Measurements from ENCODE around the gene HMSD.

The HMSD gene

DNA sequence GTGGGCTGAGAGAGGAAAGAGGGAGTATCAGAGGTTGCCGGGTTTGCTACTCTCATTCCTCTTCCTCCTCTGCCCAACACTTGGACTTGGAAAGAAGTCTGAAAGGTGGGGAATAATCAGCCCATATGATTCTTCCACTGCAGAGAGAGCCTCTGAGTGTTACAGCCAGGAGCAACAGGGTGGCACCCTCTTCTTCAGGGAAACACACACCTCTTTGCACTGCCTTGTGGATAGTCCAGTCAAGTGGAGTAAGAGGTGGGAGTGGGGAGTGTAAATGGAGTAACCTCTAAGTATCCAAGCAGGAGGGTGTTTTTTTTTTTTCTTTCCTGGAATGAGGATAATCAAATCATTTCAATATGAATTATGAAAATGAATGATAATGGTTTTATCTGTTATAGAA is 11.8 kb downstream of the HMSD start:
- no peak for DNase-seq

GRCh38 chr18:63961435-63961980 is 12.4 kb downstream of the HMSD start:
- no peak for DNase-seq

DNA sequence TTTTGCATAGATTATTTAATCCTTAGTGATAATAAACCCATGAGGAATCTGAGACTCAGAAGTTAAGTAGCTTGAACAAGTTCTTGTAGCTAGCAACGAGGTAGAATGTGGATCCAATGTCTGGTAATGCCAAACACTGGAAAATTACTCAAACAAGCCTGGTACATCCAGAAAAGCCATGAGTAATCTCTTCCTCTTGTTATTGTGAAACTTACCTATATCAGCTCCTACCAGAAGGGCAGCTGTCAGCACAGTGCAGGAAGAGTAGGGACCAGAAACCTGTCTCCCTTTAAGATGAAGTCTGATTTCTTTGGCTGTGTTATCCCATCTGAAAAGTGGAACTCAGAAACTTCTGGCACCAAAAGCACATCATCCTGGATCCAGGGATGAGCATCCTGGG is 13.0 kb downstream of the HMSD start:
- no peak for DNase-seq

GRCh38 chr18:63963615-63964256 is 14.6 kb downstream of the HMSD start:
- peak; percentile 63 for DNase-seq

- DNase-seq, result no peak
Measured at GRCh38 chr18:63964908-63965307, 15.8 kb downstream of the HMSD start.

DNA sequence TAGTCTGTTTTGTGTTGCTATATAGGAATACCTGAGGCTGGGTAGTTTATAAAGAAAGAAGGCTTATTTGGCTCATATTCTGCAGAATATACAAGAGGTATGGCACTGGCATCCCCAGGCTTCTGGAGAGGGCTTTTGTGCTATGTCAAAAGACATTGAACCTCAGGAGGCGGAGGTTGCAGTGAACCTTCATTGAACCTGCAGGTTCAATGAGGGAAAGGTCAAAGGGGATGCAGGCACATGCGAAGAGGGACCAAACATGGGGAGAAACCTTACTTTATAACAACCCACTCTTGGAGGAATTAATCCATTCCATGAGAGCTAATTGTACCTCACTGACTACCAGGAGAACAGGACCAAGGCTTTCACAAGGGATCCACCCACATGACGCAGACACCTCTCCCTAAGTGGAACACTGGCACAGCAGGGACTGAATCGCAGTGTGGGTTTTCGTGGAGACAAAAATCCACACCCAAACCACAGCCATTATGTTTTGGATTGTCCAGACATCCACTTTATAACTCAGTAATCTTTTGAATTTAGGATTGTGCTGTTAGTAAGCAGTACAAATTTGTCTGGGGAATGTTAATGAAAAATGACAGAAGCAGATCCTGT is 16.7 kb downstream of the HMSD start:
- DNase-seq, result no peak

GRCh38 chr18:63969942-63970808 is 21.1 kb downstream of the HMSD start, which contains the start of gene SERPINB8:
Gene SERPINB8, plus strand, starts transcription at chr18:63970081. Its CDS starts 8,228 bp downstream, at chr18:63978309.
- DNase-seq, result peak; percentile 99

DNA sequence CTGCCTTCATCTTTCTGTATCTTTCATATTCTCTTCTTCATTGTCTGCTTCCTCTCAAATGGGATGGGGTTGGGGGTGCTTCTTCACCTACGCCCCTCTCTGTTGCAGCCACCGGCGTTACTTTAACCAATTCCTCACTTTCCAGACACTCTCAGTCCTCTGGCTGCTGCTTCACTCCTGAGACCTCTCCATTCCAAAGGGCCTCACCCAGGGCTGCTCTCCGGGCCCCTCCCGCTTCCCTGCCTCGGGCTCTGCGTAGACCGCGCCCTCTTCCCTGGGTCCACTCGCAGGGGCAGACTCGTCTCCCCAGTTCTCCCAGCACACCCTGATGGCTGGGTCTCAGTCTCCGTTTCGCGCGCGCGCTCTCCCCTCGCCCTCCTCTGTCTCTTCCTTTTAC is 21.7 kb downstream of the HMSD start:
- peak; percentile 89 for DNase-seq

DNA sequence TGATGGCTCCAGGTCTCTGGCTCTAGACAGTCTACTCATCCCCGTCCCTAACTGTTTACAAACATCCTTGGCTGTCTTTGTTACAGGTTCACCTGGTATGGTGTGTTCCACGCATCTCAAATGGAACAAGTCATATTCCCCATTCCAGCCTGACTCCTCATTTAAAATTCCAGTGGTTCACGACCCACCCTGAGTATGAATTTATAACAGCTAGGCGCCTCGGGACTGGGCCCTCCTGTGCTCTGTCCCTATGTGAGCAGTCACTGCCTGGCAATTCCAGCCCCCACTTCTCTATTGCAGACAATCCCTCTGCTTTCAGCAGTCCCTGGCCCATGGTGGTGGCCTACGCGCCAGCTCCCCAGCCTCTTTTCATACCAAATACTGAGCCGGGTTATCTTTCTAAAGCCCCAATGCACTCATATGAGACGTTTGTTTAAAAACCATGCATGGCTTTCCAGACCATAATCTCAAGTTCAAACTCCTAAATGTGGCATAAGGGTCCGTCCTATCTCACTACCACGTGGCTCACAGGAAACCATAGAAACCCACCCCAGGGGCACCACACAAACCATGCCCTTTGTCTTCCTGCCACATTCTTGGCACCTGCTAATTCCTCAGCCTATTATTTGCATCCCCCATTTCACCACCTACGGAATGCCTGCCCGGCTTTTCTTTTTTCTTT is 22.4 kb downstream of the HMSD start:
- no peak for DNase-seq

DNA sequence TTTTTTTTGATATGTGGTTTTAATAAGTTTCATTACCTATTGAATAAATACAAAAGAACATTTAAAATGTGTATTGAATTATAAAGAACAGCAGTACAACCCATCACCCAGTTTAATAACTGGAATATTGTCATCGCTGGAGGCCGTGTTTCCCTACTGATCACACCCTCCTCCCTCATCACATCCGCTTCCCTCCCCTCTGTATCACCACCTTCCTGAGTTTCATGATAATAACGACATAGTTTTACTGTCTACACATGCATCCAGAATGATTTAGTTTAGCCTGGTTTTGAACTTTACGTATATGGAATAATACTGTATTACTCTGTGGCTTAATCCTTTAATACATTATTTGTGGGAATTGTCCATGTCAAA is 22.9 kb downstream of the HMSD start:
- no peak for DNase-seq

DNA sequence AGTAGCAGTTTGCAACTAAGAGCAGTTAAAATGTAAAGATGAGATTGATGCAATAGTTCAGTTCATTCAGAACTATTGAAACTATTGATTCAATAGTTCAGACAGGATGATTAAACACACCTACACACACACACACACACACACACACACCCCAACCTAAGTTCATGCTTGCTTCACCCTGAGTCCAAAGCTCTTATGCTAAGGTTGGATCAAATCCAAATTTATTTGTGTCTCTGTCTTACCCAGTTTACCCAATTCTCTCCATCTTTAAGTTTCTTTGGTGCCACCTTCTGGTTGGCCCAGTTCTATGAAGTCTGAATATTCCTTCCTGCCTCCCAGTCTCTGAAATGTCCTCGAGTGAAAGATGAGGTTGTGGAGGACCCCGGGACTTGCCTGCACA is 25.9 kb downstream of the HMSD start:
- no peak for DNase-seq

DNA sequence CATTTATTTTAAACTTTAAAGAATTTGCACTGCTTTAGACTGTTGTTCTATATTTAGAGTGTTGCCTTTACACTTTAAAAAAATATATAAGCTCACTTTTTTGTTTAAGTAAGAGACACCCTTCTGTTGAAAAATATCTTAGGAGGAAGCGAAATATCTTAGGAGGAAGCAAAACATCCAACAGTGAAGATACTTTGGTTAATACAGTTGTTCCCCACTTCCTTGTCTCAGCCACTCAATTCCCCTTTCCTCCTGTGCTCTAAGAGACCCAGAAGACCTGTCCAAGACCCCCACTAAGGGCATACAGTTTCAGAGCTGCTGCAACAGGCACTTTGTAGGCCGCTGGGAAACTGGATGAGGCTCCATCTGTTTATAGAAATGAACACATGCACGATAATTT is 26.5 kb downstream of the HMSD start:
- no peak for DNase-seq

DNA sequence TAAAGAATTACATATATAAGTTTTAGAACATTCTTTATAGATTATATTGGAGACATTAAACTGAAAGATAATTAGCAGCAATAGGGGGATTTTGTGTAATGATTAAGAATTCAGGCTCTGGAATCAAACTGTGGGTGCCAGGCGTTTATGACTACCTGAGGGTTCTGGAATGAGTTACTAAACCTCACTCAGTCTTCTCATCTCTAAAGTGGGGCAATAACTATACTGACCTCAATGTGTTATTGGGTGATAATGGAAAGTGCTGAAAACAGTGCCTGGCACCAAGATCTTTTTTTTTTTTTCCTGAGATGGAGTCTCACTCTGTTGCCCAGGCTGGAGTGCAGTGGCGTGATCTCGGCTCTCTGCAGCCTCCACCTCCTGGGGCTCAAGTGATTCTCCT is 27.9 kb downstream of the HMSD start:
- no peak for DNase-seq

GRCh38 chr18:63979409-63979920 is 30.4 kb downstream of the HMSD start:
- DNase-seq, result peak; percentile 81

GRCh38 chr18:63980027-63980426 is 30.9 kb downstream of the HMSD start:
- DNase-seq, result no peak

GRCh38 chr18:63980896-63981460 is 31.9 kb downstream of the HMSD start:
- DNase-seq, result no peak

DNA sequence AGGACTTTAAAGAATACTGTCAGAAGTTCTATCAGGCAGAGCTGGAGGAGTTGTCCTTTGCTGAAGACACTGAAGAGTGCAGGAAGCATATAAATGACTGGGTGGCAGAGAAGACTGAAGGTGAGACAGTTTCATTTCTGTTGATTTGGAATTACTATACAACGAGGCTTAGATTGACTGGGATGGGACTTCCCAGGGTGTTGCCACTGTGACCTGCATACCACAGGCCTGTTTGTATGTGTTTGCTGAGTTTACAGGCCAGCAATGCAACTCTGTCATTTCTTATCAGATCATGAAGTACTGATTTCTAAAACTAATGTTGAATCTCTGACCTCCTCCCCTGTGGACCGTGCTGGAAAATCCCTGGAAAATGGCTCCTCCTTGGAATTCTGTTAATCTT is 32.6 kb downstream of the HMSD start:
- DNase-seq, result no peak

GRCh38 chr18:63982361-63982760 is 33.3 kb downstream of the HMSD start:
- DNase-seq, result no peak

- no peak for DNase-seq
Measured at GRCh38 chr18:63986885-63987284, 37.8 kb downstream of the HMSD start.

DNA sequence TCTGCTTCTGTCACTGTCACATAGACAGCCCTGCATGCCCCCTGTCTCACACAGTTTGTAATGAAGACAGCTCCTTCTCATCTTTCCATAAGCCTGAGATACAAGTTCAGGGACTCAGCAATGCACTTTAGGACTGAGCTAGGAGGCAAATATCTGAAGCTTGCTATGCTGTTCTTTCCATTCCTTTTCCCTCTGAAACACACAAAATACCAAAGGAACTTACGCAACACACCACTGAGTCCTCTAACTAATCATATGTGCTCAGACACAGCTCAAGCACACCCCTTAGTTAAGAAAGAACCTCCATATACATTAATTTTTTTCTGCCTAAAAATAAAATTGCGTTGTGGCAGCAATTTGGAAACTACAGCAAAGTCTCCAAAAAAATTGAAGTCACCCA is 38.6 kb downstream of the HMSD start:
- DNase-seq, result no peak

DNA sequence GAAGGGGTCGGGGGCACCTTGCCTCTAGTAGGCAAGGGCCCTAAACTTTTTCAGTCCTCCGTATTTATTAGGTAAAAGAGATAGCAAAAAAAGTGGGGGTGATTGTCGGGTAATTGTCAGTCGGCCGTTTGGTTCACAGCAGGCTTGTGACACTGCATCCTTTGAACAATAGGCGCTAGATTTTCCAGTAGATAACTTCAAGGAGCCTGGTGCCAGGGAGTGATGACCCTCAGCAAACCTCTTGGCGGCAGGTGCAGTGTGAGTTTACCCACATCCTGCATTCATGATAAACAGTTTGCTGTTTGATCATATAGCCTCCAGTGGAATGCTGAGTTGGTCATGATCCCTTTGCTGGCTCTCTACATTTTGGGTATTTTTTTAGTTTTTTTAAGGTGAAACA is 43.6 kb downstream of the HMSD start:
- DNase-seq, result no peak

DNA sequence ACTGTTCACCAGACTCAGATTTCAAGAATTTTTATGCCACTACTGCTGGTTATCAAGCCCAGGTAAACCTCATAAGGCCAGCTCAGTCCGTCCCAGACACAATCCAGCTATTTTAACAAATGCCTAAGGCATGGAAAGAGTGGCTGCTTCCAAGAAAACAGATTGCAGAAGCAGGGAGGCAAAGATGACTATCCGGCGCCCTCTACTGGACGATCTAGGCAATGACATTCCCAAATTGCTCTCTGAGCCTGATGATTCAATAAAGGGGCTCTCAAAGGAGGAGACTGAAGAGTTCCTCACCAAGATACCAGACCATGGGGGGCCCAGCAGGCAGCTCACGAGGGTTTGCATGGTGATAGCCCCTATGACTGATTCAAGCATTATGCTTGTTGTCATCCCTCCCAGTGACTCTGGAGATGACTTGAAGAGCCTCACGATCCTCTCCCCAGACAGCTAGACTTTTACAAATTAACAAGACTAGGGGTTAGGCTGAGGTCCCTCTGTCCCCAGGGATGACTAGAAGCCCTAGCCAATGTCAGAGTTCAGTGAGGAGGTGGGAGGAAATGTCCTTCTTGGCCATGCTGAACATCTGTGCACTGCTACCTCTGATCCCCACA is 45.8 kb downstream of the HMSD start:
- DNase-seq, result peak; percentile 82

Data from islet precursor cell (in vitro differentiated cells).